Skin of body (tissue), 2 donors: Measurements from ENCODE around the gene ZNHIT1. TPM values are rescaled to one million over a fixed set of nuclear protein-coding genes. Genes with fewer than 3 reads are reported as not detected.

Experiments
- DNase-seq: peaks from one replicate; lab custom pipeline; 2025; lab: John Stamatoyannopoulos, UW
- total RNA-seq: library from RNA; depleted of rRNA; stranded (reverse); fragments of >200 nt; gene quantifications from one replicate; pipeline ENCODE4 v1.2.3, GENCODE V29; 2014

The ZNHIT1 gene
- total RNA-seq, 1 donor from 2014 or later, result 52.8 TPM

GRCh38 chr7:101216860-101217387 lies 1.0 kb upstream of the ZNHIT1 start:
- DNase-seq, result no peak

GRCh38 chr7:101218236-101219125 lies 516 bp downstream of the ZNHIT1 start:
- DNase-seq, result no peak

DNA sequence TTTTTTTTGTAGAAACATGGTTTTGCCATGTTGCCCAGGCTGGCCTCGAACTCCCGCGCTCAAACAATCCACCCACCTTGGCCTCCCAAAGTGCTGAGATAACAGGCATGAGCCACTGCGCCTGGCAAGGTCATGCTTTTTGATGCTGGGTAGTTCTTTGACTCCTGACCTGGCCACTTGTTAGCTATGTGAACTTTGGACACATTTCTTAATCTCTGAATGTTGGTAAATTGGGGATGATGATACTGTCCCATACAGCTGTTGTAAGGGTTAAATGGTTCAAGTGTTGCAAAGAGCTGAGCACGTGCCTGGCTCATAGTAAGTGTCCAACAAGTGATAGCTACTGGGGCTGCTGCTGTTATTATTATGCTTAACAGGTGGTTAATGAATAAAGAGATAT lies 2.3 kb downstream of the ZNHIT1 start:
- DNase-seq, result no peak

DNA sequence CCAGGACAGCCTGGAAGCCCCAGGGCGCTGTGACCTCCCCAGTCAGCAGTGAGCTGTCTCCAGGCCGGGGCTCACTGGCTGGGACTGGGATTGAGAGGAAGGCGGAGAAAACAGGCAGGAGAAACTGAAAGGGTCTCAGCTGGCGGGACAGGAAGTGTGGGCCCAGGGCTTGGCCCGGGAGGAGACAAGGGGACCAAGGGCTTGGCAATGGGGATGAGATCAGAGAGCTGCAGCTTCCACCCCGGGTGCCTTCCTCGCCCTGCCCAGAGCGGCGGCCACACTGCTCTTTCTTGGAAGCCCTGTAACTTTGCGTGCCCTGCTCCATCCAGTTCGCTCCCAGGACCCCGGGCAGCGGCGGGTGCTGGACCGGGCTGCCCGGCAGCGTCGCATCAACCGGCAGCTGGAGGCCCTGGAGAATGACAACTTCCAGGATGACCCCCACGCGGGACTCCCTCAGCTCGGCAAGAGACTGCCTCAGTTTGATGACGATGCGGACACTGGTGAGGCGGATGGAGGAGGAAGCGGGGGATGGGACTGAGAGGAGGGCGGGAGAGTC lies 4.4 kb downstream of the ZNHIT1 start:
- DNase-seq, result no peak

GRCh38 chr7:101223528-101223927 lies 5.6 kb downstream of the ZNHIT1 start:
- DNase-seq, result no peak

DNA sequence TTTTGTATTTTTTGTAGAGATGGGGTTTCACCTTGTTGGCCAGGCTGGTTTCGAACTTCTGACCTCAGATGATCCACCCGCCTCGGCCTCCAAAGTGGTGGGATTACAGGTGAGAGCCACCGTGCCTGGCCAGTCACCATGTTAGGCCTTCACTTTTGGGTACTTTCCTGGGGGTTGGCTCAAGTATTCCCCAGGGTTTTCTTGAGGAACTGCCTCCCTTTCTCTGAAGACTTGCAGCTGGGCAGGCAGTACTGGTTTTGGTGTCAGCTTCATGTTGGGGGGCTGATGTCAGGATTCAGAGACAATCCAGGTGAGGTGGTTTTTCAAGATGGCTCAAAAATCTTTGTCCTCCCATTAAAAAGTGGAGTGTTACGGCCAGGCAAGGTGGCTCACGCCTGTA lies 7.7 kb downstream of the ZNHIT1 start:
- no peak for DNase-seq

DNA sequence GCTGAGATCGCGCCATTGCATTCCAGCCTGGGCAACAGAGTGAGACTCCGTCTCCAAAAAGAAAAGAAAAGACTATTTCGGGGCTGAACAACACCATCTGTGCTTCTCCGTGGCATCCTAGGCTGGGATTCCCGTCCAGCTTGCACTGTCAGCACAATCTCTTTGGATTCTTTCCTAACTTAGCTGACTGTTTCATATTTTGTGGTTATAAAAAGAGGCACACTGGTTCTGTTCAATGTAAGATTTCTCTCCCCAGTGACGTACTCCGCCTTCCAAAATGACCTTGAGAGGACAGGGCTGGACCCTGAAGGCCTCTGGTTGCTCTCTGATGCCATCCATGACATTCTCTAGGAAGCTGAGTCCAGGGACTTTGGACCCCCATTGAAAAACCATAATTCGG lies 8.8 kb downstream of the ZNHIT1 start:
- DNase-seq, result peak; percentile 57

- DNase-seq, result no peak
Measured at GRCh38 chr7:101231644-101232043, 13.7 kb downstream of the ZNHIT1 start.

- no peak for DNase-seq
Measured at GRCh38 chr7:101232141-101232850, 14.3 kb downstream of the ZNHIT1 start.

GRCh38 chr7:101233907-101234547 lies 16.1 kb downstream of the ZNHIT1 start:
- no peak for DNase-seq

GRCh38 chr7:101234636-101235035 lies 16.7 kb downstream of the ZNHIT1 start:
- no peak for DNase-seq

- no peak for DNase-seq
Measured at GRCh38 chr7:101235050-101235449, 17.1 kb downstream of the ZNHIT1 start.

DNA sequence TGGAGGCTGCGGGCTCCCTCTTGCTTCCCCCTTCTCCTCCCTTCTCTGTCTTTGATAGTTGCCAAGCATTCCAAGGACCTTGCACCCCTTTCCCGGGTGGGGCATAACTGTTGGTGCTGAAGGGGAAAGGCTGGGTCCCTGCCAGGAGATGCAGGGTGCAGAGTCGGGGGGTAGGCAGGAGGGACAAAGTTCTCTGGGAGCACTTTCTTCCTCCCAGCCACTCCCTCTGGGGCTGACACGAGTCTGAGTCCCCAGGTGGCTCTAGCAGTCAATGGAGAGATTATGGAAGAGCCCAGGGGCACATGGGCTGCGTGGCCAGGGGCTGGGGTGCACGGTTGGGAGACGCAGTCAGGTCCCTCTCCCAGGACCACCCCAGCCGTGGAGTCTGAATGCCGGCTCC lies 17.6 kb downstream of the ZNHIT1 start:
- no peak for DNase-seq

- no peak for DNase-seq
Measured at GRCh38 chr7:101236292-101236835, 18.4 kb downstream of the ZNHIT1 start.

DNA sequence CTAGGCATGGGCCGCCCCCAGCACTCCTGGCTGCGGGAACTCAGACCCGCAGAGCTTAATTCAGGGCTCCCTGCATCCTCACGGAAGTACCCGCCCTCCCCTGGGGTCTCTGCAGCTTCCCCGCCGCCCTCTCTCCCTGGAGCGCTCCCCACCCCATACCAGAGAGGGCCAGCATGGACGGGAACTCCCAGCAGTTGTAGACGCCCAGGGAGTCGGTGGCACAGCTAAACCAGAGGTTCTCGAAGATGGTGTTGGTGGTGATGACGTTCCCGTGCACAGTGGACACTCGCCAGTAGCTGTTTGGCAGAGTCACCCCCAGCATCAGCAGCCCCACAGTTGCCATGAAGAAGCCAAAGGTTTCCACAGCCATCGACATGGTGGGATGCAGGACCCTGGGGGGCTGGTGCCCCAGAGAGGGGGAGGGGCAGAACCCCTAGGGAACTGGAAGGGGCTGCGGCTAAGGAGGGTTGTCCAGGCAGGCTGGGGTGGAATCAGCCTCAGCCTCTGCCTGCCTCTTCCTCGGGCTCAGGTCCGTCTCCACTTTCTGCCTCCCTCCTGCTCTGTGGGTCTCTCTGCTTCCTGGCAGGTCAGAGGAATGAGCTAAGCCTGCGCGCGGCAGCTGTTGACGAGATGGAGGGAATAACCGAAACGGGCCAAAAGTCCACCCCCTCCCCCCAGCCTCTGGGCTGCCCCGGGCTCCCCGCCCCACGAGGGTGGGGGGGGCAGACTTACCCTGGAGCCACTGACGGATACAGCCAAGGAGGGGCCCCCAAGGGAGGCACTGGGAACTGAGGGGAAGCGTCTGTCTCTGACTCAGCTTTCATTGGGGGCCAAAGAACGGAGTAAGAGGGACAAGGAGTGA lies 19.5 kb downstream of the ZNHIT1 start, which contains the start of gene CLDN15:
CLDN15 (minus strand) TSS at position 597 of the 862 bp plus-strand sequence; CDS start at position 376, 221 bp downstream.
- DNase-seq, result peak; percentile 65

- DNase-seq, result no peak
Measured at GRCh38 chr7:101238226-101239182, 20.5 kb downstream of the ZNHIT1 start.

GRCh38 chr7:101239191-101239950 lies 21.4 kb downstream of the ZNHIT1 start:
- DNase-seq, result no peak

- DNase-seq, result no peak
Measured at GRCh38 chr7:101239951-101240220, 21.9 kb downstream of the ZNHIT1 start.
